ENCODE measurements around the gene KCNAB2. TPM values are rescaled to one million over a fixed set of nuclear protein-coding genes. Genes with fewer than 3 reads are reported as not detected.

The KCNAB2 gene
- polyA plus RNA-seq, 1 of the 3 experiments (the other 2 are of a cell fraction), result 7.6 TPM

DNA sequence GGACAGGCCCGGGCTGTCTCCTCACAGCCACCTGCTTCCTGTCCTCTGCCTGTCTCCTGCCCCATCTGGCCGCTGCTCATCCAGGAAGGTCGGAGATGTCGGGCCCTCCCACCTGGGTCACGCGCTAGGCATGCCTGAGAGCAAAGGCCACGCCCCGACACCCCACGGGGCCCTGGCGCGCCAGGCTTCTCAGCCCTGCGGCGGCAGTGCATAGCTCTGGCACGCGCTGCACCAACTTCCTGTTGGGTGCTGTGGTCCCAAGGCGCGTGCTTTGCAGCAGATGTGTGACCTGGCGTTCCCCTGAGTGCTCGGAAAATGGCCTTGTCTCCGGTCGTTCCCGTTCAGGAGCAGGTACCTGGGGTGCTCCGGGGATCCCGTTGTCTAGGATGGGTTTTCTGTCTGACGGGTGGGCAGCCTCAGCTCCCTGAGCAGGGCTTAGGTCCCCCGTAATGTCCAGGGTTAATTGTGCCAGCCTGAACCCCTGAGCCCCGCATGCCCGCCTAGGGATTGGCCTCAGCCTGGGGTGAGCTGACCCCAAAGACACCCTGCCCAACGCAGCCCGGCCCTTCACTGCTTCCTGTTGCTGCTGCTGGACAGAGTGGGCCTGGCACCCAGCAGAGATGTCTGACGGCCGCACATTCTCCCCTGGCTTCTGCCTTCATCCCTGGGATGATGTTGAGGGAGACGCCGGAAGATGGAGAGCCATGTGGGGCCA is 19.4 kb upstream of the KCNAB2 start:
- no peak overlapping the region for H3K4me3 ChIP-seq (ENCODE audit: low read depth in 2 of 2, low read length in 1 of 2)
- H3F3A ChIP-seq (replicated peaks; ENCODE audit: insufficient read depth), result no peaks in the 10 kb centered on the region
- ChIA-PET CTCF (interaction anchor here (1.0 to 2.8 kb wide), 3 partner anchors 9 to 27 kb away, joined by 3 to 20 read pairs (median 5); no protein-coding TSS in a partner anchor), POLR2A (interaction anchor here (1.4 kb wide), 1 partner anchor 8 kb away, joined by 3 read pairs; no protein-coding TSS in a partner anchor)
- H3K27me3 ChIP-seq (ENCODE audit: insufficient read depth), result no peaks in the 10 kb centered on the region
- H3K9ac ChIP-seq, result no peak overlapping the region
- H4K20me1 ChIP-seq (ENCODE audit: insufficient read depth), result no peaks in the 10 kb centered on the region
- H3K9me2 ChIP-seq, result no peaks in the 10 kb centered on the region
- H3K4me2 ChIP-seq, result no peak overlapping the region
- no peaks in the 10 kb centered on the region for H3K9me3 ChIP-seq
- no peak overlapping the region for H3K27ac ChIP-seq (ENCODE audit: low read depth in 2 of 2, low read length in 1 of 2)
- 84% methylated on average over 16 of the region's 34 CpGs for WGBS (ENCODE audit: low lambda C conversion rate)
- H2AFZ ChIP-seq (ENCODE audit: low read depth), result no peak overlapping the region
- H3K36me3 ChIP-seq (replicated peaks in 1 of 2; ENCODE audit: control insufficient read depth in 1 of 2, insufficient read depth in 2 of 2, low read length in 1 of 2), result no peaks in the 10 kb centered on the region
- no peak for DNase-seq
- no peaks in the 10 kb centered on the region for H3K79me2 ChIP-seq (ENCODE audit: insufficient read depth)
- TF ChIP-seq RAD21 (IDR thresholded peaks at IDR 0.05; ENCODE audit: low read length), result no peak
- no peak for TF ChIP-seq GATA2 (CRISPR knock-in tag; IDR thresholded peaks at IDR 0.05)
- TF ChIP-seq PBX3 (IDR thresholded peaks at IDR 0.05), result no peak
- TF ChIP-seq, protein P1, sequence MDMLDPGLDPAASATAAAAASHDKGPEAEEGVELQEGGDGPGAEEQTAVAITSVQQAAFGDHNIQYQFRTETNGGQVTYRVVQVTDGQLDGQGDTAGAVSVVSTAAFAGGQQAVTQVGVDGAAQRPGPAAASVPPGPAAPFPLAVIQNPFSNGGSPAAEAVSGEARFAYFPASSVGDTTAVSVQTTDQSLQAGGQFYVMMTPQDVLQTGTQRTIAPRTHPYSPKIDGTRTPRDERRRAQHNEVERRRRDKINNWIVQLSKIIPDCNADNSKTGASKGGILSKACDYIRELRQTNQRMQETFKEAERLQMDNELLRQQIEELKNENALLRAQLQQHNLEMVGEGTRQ (IDR thresholded peaks at IDR 0.05; ENCODE audit: borderline replicate concordance, low read depth, low read length), result no peak
- no peak for TF ChIP-seq TEAD4 (IDR thresholded peaks at IDR 0.05; ENCODE audit: borderline replicate concordance, insufficient read depth)
- no peak for TF ChIP-seq TAF1 (IDR thresholded peaks at IDR 0.05; ENCODE audit: borderline replicate concordance, low read depth, low read length)
- TF ChIP-seq MEF2A (IDR thresholded peaks at IDR 0.05; ENCODE audit: borderline replicate concordance, low read depth), result no peak
- no peak for TF ChIP-seq JUND (IDR thresholded peaks at IDR 0.05)
- TF ChIP-seq EZH2phosphoT487 (IDR thresholded peaks at IDR 0.05; ENCODE audit: borderline replicate concordance, low read depth), result no peak
- TF ChIP-seq SIN3A (IDR thresholded peaks at IDR 0.05; ENCODE audit: borderline replicate concordance, low read depth, low read length), result no peak
- TF ChIP-seq ELF1 (IDR thresholded peaks at IDR 0.05), result no peak
- TF ChIP-seq RFX5 (IDR thresholded peaks at IDR 0.05; ENCODE audit: low read length), result no peak
- no peak for TF ChIP-seq YY1 (IDR thresholded peaks at IDR 0.05; ENCODE audit: low read depth)
- TF ChIP-seq REST (IDR thresholded peaks at IDR 0.05; ENCODE audit: low read depth, low read length), result no peak
- TF ChIP-seq, protein P2, sequence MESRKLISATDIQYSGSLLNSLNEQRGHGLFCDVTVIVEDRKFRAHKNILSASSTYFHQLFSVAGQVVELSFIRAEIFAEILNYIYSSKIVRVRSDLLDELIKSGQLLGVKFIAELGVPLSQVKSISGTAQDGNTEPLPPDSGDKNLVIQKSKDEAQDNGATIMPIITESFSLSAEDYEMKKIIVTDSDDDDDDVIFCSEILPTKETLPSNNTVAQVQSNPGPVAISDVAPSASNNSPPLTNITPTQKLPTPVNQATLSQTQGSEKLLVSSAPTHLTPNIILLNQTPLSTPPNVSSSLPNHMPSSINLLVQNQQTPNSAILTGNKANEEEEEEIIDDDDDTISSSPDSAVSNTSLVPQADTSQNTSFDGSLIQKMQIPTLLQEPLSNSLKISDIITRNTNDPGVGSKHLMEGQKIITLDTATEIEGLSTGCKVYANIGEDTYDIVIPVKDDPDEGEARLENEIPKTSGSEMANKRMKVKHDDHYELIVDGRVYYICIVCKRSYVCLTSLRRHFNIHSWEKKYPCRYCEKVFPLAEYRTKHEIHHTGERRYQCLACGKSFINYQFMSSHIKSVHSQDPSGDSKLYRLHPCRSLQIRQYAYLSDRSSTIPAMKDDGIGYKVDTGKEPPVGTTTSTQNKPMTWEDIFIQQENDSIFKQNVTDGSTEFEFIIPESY (IDR thresholded peaks at IDR 0.05; ENCODE audit: borderline replicate concordance, low read depth), result no peak
- H3K4me1 ChIP-seq (ENCODE audit: control insufficient read depth in 1 of 2, insufficient read depth in 2 of 2, low read depth in 1 of 2, low read length in 1 of 2), result no peaks in the 10 kb centered on the region; a peak in 1 of 4 replicates
